GM21381 (cell line): ENCODE results near the gene RBM38.

ENCODE experiments used
- ATAC-seq: cut with Tn5 transposase; IDR thresholded peaks from one replicate; pipeline ENCODE4 v1.9.1; 2021; ENCODE audit warnings: mild to moderate bottlenecking, moderate library complexity; ENCODE audit not compliant: unreplicated experiment

Gene RBM38

GRCh38 chr20:57448764-57449354 lies 57.7 kb downstream of the RBM38 start:
- no peak for ATAC-seq

- ATAC-seq, result no peak
Measured at GRCh38 chr20:57449398-57450354, 58.5 kb downstream of the RBM38 start.

DNA sequence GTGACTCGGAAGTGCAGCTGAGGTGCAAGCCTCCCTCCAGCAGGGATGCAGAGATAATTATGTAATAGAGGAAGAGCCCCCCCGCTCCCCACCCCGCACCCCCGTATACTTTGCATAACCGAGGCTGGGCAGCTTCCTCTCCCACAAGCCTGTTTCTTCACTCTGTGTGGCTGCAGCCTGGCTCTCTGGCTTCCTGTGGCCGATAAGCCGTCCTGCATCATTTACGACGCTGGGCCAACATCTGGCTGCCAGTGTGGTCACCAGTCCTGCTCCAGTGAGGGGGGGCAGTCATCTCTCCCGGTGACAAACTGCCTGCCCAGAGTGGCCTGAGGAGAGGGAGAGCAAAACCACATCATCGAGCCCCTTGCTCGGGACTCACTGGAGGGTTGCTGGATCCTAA lies 59.2 kb downstream of the RBM38 start:
- ATAC-seq, result peak; percentile 78

DNA sequence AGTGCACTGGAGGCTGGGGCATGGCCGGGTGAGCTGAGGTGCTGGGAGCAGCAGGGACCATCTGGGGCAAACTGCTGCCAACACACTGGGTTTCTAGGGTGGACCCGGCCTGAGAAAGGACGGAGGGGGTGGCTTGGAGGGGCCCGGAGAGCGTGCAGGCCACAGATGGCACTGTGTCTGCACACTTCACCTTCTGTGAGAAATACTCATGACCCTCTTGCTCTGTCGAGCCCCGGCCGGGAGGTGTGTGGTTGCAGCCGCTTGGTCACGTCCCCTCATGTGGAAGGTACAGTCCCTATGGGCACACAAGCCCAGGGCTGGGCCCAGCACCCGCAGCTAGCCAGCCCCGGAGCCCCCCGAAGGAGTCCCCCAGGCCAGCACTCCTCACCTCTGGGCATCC lies 59.7 kb downstream of the RBM38 start:
- no peak for ATAC-seq

DNA sequence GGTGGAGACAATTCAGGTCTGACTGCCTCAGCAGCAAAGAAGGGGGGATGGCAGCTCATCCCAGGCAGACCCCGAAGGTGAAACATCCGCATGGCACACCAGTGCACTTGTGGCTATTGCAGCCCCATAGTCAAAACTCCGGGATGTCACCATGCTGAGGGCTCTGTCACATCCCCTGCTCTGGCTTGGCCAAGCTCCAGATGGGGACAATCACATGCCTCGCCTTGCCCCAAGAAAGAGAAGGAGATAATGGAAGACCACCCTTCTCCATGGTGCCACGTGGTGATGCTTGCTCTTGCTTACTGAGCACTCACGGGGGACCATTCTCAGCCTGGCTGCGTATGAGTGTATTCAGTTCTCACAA lies 60.2 kb downstream of the RBM38 start:
- no peak for ATAC-seq

GRCh38 chr20:57451795-57452661 lies 60.8 kb downstream of the RBM38 start:
- no peak for ATAC-seq

DNA sequence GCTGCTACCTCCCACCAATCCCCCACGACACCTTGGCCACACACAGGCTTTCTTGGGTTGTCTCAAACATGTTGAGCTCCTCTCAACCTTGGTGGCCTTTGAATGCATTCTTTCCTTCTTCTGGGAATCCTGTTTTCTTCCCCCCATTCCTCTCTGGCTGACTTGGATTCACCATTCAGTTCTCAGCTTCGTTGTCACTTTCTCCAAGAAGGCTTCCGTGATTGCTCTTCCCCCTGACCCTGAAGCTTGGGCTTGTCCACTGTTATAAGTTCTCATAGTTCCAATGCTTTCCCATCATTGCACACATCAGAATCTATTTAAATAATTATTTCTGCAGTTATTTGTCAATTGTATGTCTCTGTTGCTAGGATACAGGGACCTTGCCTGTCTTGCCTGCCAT lies 64.2 kb downstream of the RBM38 start:
- no peak for ATAC-seq

DNA sequence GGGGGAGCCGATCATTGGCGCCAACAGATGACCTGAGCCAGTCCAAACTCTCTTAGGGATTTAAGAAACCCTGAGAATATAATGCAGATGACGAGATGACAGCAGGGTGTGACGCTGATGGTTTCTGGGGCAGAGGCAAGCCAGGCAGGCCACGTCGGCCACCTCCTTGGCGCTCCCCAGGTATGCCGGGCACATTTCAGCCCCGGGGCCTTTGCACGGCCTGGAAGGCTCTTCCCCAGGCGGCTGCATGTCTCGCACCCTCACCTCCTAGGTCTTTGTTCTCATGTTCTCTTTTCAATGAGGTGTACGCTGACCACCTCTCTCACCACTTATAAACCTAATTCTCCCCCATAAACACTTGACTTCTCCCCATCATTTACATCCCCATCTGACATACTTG lies 64.9 kb downstream of the RBM38 start:
- ATAC-seq, result no peak

DNA sequence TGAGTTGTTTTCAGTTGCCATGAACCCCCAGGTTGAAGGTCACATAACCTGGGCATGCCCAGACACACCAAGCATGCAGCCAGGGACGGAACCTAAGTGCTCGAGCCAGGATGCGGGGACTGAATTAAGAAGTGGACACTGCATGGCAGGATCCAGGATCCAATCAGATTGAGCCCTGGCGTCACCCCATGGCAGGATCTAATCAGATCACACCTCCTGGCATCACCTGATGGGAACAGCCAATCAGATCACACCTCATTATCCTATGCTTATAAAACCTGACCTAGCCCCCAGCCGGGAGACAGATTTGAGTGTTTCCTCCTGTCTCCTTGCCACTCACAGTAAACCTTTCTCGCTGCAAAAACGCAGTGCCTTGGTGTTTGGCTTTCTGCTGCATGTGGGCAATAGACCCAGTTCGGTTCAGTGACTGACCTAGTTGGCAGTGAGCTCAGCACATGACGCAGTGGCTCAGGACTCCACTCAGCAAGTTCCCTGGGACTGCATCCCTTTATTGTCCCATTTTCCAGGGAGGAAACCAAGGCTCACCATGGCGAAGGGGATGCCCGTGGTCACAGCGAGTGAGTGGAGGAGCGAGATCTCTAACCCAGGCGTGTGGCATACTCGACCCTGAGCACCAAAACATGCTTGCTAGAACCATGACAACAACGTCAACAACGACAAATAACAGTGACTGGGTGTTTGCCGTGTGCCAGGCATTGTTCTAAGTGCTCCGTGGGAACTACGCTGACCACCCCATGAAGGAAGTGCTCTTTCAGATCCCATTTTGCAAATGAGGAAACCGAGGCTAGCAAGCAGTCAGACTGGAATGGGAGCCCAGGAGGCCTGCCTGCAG lies 66.3 kb downstream of the RBM38 start:
- ATAC-seq, result no peak

- no peak for ATAC-seq
Measured at GRCh38 chr20:57458400-57459160, 67.4 kb downstream of the RBM38 start.
